ENCODE results near the gene C1orf141.
"Not testable (repeated sequence)": the region's sequence is repeated elsewhere in the genome, so short reads cannot be mapped to it uniquely, and the experiment has no call there.

Gene C1orf141

GRCh38 chr1:67141832-67142231 lies 7.1 kb upstream of the C1orf141 start:
- not testable (repeated sequence) for DNase-seq

DNA sequence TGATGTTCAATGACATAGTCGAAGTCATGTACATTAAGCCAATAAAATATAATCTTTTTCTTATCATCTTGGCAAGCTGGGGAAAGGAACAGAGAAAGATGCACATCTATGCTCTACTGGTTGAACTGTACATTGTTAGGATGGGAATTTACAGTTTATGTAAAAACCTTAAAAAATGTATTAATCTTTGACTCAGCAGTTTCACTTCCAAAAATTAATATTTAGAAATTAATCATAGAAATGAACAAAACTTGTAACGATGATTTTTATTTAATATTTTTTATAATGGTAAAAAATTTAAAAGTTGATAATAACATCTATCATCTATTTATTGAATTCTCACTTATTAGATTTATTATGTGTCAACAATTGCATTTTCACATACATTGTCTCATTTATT lies 5.7 kb upstream of the C1orf141 start:
- no peak for DNase-seq

DNA sequence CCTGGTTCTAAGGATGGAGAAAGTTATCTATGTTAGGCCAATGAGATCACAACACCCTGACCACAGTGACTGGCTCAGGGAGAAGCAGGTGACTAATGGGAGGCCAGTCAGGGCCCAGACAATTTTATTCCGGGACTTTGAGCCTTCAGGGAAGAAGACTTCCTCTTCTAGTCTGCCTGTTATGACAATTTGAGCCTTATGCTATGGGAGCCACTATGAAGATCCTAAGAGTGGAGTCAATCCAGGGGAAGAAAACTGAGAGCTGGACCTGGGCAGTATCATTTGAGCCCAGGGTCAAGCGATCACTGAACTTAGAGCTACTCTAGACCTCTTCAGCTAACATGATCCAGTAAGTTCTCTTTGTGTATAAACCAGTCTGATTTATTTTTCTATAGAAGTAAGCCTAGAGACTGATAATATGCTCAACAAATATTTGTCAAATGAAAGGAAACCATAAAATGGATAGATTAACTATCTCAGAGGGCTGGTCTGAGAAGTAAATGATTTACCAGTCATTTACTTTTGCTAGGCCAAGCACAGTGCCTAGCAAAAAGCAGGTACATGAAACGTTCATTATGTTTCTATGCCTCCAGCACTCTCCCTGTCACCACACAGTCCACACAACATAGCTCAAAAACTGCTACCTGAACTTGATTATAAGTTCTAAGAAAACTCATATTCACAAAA lies 4.2 kb upstream of the C1orf141 start:
- no peak for DNase-seq

DNA sequence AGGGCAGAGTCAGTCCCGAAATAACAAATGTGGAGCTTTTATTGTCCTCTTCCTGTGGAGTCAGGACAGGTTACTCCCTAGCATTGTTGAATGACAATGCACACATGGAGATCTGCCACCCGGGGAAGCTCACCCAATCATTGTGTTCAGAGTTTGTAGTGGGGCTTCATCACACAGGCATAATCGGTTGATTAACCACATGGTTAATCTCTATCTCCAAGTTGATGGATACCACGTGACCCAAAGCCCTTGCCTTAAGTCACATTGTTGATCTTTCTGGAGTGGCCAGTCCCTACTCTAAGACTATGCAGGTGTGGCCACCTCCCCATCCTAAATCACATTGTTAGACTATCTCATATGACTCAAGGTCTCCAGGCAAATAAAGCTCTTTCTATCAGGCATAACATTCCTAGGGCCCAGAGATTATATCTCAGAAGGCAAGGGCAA lies 2.6 kb upstream of the C1orf141 start:
- no peak for DNase-seq

DNA sequence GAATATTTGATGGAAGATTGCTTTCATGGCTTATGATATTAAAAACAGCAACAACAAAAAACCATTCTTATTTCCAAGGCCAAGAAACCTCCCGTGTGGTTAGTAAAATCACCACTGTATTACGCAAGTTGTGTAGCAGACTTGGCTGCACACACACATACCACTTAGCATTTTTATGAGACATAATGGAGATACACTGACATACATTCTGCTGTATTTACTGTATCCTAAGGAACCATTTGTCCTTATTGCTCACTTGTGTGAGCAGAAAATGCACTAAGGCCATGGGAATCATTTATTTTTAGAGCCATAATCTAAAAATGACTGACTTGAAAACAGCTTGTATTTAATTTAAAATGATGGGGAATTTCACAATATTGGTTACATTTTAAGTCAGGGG lies 584 bp upstream of the C1orf141 start:
- DNase-seq: no peak

- no peak for DNase-seq
Measured at GRCh38 chr1:67133177-67133576, 1.6 kb downstream of the C1orf141 start.

GRCh38 chr1:67130673-67131072 lies 4.1 kb downstream of the C1orf141 start:
- no peak for DNase-seq

DNA sequence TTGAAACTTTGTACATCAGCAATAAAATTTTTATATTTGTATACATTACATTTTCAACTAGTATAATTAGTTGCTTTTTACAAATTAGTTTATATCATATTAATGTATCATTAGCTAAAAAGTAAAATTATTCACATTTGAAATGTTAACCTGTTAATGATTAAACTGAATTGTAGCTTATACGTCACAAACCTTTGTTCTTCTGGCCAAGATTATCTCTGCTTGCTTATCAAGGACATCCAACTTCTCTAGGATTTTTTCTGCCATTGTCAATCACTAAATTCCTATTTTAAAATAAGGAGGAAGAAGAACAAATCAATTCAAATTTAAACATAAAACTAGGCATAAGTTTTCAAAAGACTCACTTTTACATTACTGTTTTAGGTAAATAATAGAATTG lies 7.8 kb downstream of the C1orf141 start:
- DNase-seq: no peak

GRCh38 chr1:67126111-67126746 lies 8.5 kb downstream of the C1orf141 start:
- no peak for DNase-seq

GRCh38 chr1:67124455-67124854 lies 10.3 kb downstream of the C1orf141 start:
- no peak for DNase-seq

DNA sequence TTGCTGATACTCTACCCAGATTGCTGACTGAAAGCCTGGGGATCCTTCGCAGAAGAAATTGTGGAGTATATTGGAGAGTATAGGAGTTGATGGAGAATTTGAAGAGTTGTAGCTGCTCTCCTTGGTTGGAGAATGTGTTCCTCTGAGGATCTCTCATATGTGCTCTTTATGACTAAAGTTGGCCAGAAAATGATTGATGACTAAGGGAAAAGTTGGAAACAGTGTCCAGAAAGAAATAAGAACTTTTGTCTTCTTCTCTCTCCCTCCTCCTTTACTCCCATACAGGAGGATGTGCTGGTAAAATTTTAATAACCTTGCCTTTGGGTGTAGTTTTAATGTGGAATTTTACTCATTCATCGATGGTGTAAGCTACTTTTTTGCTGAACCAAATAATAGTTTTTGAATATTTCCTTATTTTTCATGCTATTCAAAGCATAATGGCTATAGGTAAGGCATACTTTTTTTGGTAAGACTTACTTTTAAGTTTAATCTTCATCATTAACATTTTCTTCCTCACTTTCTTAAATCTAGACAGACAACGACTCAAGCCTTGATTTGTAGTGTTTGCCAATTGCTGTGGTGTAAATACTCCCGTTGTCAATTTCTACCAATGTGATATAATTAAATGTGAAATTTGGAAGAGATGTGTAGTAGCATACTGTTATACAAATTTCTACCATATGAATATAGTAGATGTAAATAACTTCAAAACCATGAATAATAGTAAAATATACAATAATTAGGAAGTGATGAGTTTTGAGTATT lies 13.7 kb downstream of the C1orf141 start:
- DNase-seq: no peak

- DNase-seq: no peak
Measured at GRCh38 chr1:67118646-67119045, 16.1 kb downstream of the C1orf141 start.

DNA sequence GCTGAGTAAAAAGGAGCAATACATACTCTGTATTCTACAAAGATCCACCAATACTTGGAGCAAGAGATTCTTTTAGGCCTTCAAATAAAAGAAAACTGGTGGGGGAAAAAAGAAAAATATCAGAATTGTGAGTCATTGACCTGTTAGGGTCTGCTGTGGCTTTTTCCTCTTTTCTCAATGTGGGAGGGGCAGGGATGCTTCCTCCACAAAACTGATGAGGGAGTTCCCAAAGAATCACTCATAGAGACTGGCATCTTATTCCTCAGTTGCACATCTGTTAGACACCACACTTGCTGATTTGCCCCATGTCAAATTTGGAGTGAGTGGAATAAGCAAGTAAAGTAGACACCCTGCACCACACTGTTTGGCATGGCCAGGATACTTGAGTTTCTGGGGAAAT lies 16.6 kb downstream of the C1orf141 start:
- DNase-seq: no peak

- DNase-seq: no peak
Measured at GRCh38 chr1:67114162-67114561, 20.6 kb downstream of the C1orf141 start.

GRCh38 chr1:67110352-67110751 lies 24.4 kb downstream of the C1orf141 start:
- DNase-seq: no peak

GRCh38 chr1:67105508-67105907 lies 29.3 kb downstream of the C1orf141 start:
- DNase-seq: no peak

- no peak for DNase-seq
Measured at GRCh38 chr1:67103548-67103947, 31.2 kb downstream of the C1orf141 start.

DNA sequence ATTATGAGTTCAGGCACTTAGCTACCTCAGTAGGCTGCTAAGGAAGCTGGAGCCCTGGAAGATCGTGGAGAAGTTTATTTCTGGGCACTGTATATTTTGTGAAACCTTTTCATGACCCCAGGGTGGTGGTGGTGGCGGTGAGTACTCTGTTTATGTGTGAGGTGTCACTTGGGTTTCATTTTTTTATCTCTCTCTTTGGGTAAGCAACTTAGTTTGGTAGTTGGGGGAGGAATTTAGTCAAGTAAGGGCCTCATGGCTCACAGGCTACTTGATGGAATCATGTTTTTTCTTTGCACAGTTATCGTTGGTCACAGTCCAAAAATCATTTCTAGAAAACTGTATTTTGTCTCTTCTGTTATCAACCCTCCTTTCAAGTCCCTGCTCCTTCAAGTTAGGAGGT lies 33.9 kb downstream of the C1orf141 start:
- DNase-seq: no peak

GRCh38 chr1:67097305-67097704 lies 37.5 kb downstream of the C1orf141 start:
- DNase-seq: no peak

GRCh38 chr1:67094191-67094590 lies 40.6 kb downstream of the C1orf141 start:
- DNase-seq: no peak

GRCh38 chr1:67089685-67090208 lies 45.0 kb downstream of the C1orf141 start:
- DNase-seq: no peak

GRCh38 chr1:67088440-67088839 lies 46.3 kb downstream of the C1orf141 start:
- DNase-seq: no peak

- DNase-seq: no peak
Measured at GRCh38 chr1:67085326-67085725, 49.4 kb downstream of the C1orf141 start.
